ENCODE data around the gene GSTO2.

GRCh38 chr10:104317269-104317710 is 48.3 kb downstream of the GSTO2 start:
- TF ChIP-seq CTCF (IDR thresholded peaks at IDR 0.05; ENCODE audit: low read length) (no peak), EZH2 (IDR thresholded peaks at IDR 0.05; ENCODE audit: borderline replicate concordance, low read length) (no peak)
